Posterior cingulate gyrus (tissue), 11 donors: ENCODE measurements around the gene KCNK10.

Experiments used
- DNase-seq, 10 donors: peaks; one replicate each; pipeline versions ENCODE4 v3.0.0 to v3.0.0-alpha.2; 2020 to 2021; ENCODE audit warnings: mixed read lengths in 3 of 10
- intact Hi-C: fragments of 100-400 bp; cut with DNase I; formaldehyde crosslinking; loops from one replicate; pipeline ENCODE4 v1.15.1; 2023

KCNK10 gene, protein sequence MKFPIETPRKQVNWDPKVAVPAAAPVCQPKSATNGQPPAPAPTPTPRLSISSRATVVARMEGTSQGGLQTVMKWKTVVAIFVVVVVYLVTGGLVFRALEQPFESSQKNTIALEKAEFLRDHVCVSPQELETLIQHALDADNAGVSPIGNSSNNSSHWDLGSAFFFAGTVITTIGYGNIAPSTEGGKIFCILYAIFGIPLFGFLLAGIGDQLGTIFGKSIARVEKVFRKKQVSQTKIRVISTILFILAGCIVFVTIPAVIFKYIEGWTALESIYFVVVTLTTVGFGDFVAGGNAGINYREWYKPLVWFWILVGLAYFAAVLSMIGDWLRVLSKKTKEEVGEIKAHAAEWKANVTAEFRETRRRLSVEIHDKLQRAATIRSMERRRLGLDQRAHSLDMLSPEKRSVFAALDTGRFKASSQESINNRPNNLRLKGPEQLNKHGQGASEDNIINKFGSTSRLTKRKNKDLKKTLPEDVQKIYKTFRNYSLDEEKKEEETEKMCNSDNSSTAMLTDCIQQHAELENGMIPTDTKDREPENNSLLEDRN

DNA sequence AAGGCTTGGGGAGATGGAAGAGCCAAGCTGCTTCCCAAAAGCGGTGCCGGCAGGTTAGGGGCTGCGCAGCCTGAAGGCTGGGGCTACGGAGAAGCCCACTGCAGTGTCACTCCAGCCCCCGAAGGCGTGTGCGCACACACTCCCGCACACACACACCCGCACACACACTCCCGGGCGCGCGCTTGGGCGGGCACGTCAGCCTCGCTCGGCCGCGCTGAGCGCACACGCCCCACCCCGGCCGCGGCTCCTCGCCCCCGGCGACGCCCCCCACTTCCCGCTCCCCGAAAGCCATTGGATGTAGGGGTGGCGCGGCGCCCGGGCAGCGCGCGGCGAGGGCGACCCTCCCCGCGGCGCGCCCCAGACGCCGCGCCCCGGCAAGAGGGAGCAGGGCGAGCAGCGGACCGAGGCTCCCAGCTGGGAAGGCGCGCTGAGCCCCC is at the start of gene KCNK10:
KCNK10 (minus strand) TSS at position 184 of the 437 bp plus-strand sequence. CDS start 471 bp downstream, outside the sequence.
- intact Hi-C loops, result loop anchor here (10.0 kb wide), 1 partner anchor 62 kb away; the partner anchor contains the start of gene SPATA7
- DNase-seq, result peak; percentile 28 to 92 (median 54)

DNA sequence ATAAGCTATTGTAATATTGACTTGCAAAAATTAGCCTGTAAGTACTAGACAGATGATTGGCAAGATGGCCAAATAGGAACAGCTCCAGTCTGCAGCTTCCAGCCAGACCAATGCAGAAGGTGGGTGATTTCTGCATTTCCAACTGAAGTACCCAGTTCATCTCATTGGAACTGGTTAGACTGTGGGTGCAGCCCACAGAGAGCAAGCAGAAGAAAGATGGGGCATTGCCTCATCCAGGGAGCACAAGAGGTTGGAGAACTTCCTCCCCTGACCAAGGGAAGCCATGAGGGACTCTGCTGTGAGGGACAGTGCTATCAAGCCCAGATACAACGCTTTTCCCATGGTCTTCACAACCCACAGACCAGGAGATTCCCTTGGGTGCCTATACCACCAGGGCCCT is 46.4 kb upstream of the KCNK10 start:
- intact Hi-C loops, result no loop called here
- no peak for DNase-seq

DNA sequence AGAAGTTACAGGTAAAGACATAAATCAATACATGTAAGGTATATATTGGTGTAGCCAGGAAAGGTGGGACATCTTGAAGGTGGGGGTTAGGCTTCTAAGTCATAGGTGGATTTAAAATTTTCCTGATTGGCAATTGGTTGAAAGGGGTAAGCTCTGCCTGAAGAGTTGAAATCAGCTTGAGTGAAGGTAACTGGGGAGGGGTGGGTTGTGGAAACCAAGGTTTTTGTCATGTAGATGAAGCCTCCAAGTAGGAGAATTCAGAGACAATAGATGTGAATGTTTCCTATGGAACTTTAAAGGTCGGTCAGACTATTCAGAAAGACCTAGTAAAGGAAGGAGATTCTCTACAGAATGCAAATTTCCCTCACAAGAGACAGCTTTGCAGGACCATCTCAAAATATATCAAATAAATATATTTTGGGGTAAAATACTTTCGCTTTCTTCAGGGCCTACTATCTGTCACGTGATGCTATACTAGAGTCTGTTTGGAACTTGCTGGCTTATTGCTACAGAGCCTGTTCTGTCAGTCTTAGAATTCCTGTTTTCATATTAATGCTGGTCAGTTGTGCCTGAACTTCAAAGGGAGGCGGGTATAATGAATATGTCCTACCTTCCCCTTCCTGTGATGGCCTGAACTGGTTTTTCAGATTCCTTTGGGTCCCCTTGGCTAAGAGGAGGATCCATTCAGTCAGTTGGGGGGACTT is 41.8 kb upstream of the KCNK10 start:
- intact Hi-C loops, result no loop called here
- DNase-seq, result no peak

DNA sequence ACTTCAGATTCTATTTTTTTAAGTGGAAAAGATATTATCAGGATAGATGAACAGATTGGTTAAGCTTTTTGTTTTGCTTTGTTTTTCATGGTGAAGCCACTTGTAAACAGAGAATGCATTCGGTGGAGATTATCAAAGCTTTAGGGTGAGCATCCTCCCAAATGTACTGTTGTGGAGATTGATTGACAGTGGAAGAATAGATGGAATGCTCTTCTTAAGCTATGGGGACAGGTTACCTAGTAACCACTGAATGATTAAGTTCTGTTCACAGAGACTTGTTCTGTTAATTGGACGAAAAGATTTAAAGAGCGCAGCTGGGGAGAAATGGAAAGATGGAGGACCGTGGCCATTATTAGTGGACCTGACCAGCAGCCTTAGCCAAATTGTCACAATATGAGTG is 40.6 kb upstream of the KCNK10 start:
- intact Hi-C loops, result no loop called here
- DNase-seq, result no peak

DNA sequence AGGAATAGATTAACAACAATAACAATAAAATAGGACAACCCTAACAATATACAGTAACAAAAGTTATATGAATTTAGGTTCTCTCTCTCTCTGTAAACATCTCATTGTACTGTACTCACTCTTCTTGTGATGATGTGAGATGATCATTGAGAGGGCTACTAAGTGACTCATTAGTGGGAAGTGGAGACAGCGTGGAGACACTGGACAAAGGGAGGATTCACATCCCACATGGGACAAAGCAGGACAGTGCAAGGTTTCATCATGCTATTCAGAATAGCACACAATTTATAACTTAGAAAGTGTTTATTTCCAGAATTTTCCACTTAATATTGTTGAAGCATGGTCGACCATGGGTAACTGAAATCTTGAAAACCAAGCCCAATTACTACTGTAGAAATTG is 36.4 kb upstream of the KCNK10 start:
- intact Hi-C loops, result no loop called here
- no peak for DNase-seq

DNA sequence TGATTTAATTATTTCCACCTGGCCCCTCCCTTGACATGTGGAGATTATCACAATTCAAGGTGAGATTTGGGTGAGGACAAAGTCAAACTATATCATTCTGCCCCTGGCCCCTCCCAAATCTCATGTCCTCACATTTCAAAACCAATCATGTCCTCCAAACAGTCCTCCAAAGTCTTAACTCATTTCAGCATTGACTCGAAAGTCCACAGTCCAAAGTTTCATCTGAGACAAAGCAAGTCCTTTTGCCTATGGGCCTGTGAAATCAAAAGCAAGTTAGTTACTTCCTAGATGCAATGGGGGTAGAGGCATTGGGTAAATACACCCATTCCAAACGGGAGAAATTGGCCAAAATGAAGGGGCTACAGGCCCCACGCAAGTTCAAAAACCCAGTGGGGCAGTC is 31.3 kb upstream of the KCNK10 start:
- intact Hi-C loops, result no loop called here
- DNase-seq, result no peak

DNA sequence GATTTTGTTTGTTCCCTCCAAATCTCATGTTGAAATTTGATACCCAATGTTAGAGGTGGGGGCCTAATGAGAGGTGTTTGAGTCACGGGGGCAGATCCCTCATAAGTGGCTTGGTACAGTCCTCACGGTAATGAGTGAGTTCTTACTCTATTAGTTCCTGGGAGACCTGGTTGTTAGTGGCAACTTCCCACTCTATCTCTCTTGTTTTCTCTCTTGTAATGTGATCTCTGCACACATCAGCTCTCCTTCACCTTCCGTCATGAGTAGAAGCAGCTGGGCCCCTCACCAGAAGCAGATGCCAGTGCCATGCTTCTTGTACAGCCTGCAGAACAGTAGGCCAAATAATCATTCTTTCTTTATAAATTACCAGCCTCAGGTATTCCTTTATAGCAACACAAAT is 29.6 kb upstream of the KCNK10 start:
- intact Hi-C loops, result no loop called here
- DNase-seq, result no peak

DNA sequence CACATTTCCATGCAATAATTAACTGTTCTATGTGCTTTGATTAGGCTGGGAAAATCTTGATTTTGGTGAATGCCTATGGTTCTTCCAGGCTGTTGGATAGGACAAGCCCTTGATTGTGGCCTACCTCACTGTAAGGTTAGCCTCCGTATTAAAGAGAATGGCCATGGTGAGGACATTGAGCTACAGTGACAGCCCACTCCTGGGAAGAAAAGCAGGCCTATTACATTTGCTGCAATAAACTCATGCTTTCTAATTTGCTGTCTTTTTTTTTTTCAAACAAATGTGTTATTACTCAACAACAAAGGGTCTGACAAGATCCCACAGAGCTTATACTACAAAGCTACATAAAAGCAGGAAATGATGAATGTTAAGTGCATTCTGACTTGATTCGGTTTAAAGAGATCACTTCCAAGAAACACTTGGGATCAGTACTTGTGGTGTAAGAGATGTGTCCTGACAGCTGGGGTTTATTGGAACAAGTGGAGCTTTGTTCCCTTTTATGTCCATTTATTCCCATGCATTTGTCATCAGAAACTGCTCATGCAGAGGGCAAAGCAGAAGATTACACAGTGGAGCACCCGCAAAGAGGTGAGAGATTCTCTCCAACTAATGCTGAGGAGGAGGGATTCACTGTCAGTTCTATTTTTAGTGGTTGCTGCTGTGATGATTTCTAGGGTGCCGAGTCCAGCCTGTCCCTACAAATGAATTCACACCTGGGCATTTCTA is 29.1 kb upstream of the KCNK10 start:
- intact Hi-C loops, result no loop called here
- DNase-seq, result peak in 1 of 10 donors; percentile 17

DNA sequence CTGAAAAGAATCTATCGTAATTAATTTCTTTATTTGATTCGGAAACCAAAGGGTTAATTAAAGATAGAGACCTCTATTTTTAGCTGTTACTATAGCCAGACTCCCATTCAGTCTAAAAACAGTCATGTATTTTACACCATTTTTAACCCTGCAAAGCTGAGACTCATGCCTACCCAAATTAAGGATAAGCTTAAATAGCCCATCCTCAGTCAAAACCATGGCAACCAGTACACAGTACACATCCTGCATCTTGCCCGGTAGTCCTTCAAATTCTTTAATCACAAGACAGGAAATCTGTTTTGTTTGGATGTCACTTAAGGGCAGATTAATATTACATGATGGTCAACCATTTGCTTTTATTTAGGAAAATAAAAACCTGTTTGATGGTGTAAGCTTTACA is 25.5 kb upstream of the KCNK10 start:
- intact Hi-C loops, result no loop called here
- no peak for DNase-seq

DNA sequence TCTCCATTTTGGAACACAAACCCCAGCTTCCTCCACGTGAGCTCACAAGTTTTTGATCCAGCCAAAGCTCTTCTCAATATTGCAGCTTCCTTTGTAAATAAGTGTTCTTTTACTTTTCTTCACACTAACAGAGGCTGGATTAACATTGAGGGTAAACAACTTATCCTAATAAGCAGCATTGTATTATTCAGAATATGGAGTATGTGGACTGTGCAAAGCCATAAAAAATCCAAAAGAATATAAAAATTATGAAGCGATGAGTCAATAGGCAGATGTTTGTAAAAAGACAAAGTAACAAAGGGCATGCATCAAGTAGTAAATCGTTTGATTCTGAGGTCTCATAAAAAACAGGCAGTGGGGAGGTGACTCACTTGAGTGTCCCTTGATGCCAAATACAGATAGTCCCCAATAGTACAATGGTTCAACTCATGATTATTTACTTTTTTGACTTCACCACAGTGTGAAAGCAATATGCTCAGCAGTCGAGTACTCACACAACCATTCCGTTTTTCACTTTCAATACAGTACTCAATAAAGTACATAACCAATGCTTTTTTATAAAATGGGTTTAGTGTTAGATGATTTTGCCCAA is 23.1 kb upstream of the KCNK10 start:
- intact Hi-C loops, result no loop called here
- DNase-seq, result no peak

DNA sequence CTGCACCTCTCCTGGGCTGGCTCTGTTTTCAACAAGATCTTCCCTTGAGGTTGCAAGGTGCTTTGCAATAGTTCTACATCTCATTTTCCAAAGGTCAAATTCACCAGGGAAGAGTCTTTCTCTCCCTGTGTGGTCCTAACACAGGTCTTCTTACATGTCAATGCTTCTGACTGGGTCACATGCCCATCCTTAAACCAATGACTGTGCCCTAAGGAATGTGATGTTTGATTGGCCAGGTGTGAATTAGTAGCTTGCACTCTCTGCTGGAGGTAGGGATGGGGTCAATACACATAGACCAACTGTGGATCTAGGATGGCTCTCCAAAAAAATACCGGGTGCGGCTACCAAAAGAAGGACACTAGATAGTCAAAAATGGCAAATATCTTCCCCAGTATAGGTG is 19.9 kb upstream of the KCNK10 start:
- DNase-seq, result no peak
- intact Hi-C loops, result no loop called here

DNA sequence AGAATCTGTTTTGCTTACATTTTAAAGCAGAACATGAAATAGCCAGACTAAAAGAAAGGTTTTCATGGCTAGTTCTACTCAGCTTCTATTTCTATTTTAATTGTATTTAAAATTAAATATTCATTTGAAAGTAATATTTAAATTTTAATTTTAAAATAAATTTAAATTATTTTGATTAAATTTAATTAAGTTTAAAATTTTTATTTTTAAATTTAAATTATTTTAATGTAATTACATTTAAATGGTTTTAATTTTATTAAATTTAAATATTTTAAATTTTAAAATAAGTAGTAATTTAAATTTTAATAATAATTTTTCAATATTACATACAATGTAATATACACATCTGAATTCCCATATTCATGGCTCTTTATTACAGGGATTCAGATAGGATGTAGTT is 17.3 kb upstream of the KCNK10 start:
- intact Hi-C loops, result no loop called here
- DNase-seq, result no peak

DNA sequence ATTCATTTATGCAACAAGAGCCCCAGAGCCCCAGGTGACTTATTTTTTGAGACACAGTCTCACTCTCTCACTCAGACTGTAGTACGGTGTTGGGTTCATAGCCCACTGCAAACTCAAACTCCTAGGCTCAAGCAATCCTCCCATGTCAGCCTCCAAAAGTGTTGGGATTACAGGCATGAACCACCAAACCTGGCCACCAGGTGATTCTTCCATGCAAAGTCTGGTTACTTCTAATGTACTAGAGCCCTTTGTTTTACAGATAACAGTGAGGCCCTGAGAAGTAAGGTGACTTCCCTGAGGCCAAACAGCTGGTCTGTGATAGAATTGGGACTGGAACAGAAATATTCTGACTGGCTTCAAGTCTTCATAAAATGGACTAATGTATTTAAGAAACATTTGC is 10.0 kb upstream of the KCNK10 start:
- DNase-seq, result no peak
- intact Hi-C loops, result no loop called here

DNA sequence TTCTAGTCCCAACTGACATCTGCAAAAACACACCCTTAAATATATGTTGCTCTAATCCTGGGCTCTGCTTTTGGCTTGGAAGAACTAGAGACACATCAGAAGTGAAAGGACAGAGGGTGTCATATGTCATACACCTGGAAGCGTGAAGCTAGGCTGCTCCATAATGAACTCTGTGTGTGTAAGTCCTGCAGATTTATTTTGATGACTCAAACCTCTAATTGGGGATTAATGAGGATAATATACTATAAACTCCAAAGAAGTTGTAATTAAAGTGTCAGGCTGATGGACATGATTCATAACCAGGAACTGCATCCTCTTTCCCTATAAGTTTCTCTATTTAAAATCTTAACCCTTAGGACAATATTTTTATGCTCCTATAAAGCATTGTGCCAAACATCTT is 4.4 kb upstream of the KCNK10 start:
- intact Hi-C loops, result loop anchor here (10.0 kb wide), 1 partner anchor 57 kb away; the partner anchor contains the start of gene SPATA7
- DNase-seq, result no peak

DNA sequence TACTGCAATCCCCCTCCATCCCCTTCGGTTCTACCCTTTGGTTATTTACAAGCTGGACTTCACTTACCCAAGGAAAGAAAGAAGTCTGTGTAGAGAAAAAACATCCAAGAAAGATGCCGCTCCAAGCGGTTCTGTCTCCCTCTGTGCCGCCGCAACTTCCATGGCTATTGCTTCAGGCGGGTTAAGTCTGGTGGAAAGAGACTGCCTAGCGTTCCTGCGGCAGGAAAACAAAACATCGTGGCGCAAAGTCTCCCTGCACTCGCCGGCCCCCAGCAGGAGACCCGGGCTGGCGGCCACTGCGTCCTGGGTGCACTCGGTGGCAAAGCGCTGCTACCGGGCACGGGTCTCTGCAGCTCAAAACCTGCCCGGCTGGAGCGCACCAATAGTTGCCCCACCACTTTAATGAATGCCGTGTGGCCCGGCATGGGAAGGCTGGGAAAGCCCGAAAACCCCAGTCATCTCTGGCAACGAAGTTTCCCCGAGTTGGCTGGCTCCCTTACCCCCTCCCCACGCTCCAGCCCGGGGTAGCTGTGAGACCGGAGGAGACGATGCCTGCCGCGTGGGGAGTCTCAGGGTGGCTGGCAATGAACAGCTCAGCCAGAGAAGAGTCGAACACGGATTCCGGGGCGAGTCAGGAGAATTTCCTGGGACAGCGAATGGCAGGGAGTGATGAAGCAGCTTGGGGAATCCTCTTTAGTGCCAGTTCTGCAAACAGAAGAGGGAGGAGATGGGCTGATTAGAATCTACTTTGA is 3.5 kb upstream of the KCNK10 start:
- peak; percentile 21 to 90 (median 41) for DNase-seq
- intact Hi-C loops, result loop anchor here (10.0 kb wide), 1 partner anchor 58 kb away; the partner anchor contains the start of gene SPATA7

DNA sequence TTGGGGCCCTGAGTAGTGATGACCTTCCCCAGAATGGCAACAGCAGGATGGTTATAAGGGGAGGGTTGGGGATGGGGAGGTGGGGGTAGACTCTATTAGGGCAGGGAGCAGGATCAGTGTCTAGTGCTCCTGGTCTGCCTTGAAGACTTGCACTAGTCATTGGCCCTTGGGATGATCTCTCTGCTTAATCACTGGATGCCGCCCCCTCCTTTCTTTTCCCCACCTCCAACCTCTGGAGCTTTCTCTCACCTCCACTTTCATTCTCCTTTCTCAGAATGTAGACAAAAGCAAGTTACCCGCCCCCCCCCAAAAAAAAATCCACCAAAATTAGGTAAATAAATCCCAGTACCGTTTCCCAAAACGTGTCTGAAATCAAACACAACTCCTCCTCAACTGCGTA is 2.8 kb upstream of the KCNK10 start:
- no peak for DNase-seq
- intact Hi-C loops, result loop anchor here (10.0 kb wide), 1 partner anchor 59 kb away; the partner anchor contains the start of gene SPATA7

DNA sequence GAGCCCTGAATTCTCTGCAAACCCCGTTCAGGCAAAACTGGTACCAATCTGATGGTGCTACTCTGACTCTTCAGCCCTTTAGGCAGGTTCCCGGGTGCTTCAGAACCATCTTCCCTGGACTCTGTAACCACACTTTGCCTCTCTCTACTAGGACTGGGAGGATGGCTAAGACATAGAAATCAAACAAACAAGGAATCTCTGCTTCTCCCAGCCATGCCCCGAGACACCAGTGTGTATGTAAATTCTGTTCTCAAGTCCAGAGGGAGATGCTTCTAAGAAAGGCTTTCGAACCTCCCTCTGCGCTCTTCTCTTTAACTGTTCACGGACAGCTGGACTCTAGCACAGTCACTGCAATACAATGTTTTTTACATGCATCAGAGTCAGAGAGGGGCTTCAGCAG is 1.9 kb upstream of the KCNK10 start:
- DNase-seq, result no peak

DNA sequence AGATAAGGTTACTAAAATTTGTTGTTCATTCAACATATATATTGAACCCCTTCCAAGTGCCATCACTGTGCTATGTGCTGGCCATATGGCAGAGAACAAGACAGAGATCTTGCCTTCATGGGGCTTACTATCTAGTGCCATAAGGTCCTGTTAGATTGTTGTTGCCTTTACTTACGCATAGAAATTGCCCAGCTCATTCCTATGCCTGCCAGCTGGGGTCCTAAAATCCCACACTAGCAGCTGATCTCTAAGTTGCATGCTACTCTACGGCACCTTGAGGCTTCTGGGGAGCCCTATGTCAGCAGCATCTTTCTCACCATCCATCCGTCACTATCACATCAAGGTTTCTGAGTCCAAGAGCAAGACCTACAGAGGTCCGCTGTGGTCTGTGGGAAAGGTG is 1.4 kb upstream of the KCNK10 start:
- DNase-seq, result no peak
- intact Hi-C loops, result loop anchor here (10.0 kb wide), 1 partner anchor 60 kb away; the partner anchor contains the start of gene SPATA7

More for the DNA sequence above, 1.9 kb upstream of the KCNK10 start:
- intact Hi-C loops, result loop anchor here (10.0 kb wide), 1 partner anchor 60 kb away; the partner anchor contains the start of gene SPATA7

DNA sequence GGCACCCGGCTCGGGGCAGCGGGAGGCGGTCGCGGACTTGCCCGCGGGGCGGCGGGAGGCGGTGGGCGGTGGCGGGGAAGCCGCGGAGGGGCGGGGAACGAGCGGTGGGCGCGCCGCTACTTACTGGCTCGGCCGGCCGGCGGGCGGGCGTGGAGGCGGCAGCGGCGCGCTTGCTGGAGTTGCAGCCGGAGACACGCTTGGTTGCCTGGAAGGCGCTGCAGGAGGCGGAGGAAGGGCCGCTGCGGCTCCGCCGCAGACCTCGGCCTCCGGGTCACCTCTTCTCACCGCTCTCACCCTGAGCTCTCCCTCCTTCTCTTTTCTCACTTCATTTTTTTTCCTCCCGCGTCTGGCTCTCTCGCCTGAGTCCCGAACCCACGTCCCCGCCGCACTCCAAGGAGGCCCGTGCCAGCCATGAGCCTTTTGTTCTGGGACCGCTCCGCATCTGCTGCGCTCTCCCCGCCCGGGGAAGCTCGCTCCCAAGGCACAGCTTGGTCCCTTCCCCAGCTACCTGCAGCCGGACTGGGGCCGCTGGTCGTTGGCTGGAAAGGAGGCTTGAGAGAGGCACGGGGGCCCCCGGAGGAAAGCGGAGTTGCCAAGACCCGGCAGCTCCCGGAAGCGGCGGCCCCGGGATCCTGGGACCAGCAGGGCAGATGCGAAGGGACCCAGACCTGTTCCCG is 592 bp upstream of the KCNK10 start:
- intact Hi-C loops, result loop anchor here (10.0 kb wide), 1 partner anchor 61 kb away; the partner anchor contains the start of gene SPATA7
- DNase-seq, result peak in 9 of 10 donors; percentile 31 to 93 (median 56)
